Measurements from ENCODE around the gene PTPRJ.
"Not testable (repeated sequence)": the region's sequence is repeated elsewhere in the genome, so short reads cannot be mapped to it uniquely, and the experiment has no call there.

Gene PTPRJ

DNA sequence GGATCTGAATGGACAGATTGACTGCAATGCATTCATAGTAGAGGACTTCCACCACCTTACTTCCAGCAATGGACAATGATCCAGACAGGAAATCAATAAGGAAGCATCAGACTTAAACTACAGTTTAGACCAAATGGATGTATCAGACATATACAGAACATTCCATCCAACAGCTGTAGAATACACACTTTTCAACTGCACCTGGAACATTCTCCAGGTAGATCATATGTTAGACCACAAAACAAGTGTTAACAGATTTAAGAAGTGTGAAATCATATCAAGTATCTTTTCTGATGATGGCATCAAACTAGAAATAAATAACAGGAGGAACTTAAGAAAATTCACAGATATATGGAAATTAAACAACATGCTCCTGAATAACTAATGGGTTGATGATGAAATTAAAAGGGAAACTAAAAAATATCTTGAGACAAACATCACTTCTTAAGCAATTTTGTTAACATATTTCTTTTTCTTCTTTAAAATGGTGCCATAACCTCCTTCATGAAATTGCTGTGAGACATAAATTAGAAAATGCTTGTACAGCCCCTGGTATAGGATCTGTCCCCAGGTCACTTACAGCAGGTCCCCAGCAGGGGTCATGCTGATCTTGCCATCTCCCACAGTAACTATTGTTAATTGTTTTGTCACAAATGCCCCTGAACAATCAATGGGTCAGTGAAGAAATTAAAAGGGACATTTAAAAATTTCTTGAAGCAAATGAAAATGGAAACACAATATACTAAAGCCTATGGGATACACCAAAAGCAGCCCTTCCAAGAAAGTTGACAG is 136.3 kb downstream of the PTPRJ start:
- no peak for DNase-seq (ENCODE audit: low read depth)

- no peak for DNase-seq (ENCODE audit: low read depth)
These were observed 141.9 kb downstream of the PTPRJ start for GRCh38 chr11:48122246-48122645.

DNA sequence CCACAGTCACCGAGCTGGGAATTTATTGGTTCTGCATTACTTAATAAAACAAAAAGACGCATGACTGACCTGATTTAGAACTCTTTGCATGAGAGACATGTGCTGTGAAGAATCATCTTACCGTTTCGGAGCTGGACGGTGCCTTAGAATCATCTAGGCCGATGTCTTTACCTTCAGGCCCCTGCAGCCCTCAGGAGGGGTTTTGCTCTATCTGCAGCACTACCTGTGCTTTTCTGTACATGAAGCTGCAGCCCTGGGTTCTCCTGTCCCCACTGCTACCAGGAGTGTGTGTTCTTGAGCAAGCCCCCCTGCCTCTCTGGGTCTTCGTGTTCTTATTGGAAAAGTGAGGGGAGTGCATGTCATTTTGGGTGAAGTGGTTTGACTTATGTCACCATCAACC is 142.3 kb downstream of the PTPRJ start:
- no peak for DNase-seq (ENCODE audit: low read depth)

GRCh38 chr11:48123254-48123875 is 143.0 kb downstream of the PTPRJ start:
- DNase-seq (ENCODE audit: low read depth), result no peak

DNA sequence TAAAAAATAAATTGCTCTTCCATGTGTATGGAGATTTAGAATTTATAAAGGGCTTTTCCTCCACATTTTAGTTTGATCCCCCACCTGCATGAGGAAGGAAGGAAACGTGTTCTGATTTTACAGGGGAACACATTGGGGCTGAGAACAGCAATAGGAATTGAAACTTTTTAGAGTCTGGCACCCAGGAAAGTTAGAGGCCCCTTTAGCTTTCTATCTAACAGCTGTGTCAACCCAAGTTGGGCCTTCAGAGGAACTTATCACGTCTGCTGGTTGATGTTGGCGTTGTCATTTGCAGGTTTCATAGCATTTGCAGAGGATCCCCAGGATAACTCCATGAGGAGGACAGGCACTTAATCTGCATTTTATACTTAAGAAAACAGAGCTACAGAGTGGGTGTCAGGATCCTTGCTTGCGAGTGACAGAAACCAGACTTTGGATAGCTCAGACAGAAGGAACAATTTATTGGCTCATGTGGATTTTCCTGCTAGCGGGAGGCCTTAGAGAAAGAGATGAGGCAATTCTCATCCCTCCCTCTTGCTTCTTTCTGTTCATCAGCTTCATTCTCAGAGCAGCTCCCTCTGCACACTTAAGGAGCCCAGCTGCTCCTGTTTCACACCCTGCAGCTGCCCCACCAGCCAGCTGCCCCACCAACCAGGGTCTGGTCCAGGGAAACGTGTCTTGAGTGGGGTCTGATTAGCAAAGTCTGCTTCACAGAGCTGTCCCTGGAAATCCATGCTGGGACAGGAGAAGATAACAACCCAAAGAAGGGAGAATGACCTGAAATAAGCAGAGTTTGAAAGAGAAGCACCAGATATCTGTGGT is 143.8 kb downstream of the PTPRJ start:
- DNase-seq (ENCODE audit: low read depth), result no peak

GRCh38 chr11:48124880-48125279 is 144.5 kb downstream of the PTPRJ start:
- no peak for DNase-seq (ENCODE audit: low read depth)

DNA sequence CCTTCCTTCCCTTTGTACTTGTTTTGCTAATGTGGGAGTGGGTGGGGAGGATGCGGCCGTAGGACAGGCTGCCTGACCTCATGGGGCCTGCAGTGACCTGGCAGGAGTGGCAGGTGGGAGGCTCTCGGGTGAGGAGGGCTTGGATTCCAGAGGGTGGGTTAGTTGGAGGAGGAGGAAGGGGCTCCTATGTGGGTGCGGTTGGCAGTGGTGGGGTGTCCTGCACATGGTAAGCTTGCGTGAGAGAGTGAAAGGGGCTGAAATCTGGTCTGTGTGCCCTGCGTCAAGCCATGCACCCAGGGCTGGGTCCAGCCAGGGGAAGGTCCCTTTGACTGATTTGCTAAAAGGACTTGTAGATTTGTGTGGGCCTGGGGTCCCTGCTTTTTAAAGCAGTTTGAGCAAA is 145.5 kb downstream of the PTPRJ start:
- DNase-seq (ENCODE audit: low read depth), result no peak

- no peak for DNase-seq (ENCODE audit: low read depth)
These were observed 147.3 kb downstream of the PTPRJ start for GRCh38 chr11:48127521-48128183.

DNA sequence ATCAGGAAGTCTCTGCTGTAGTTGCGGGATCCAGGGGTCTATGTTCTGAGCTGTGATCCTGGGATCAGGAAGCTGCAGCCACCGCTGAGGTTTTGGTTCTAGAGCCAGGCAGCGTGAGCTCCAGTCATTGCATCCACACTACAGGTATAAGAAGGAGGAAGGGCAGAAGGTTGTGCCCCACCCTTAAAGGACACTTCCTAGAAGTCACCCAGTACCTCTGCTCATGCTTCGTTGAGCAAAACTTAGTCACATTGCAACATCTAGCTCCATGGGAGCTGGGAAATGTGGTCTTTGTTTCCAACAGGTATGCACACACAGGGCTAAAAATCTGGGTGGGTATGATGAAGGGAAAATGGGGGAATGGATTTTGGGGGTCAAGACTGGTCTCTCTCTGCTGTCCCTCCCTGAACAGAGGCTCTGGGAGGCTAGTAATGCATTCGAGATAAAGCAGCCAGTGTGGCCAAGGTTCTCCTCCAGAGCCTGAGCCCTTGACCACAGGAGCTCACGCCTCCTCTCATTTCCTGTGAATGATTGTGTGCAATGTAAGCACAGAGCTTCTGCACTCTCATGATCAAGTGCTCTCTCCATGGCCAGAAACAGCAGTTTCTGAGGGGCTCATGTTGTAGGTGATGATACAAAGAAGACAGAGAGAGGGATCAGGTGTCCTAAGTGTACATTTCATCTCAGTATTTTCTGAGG is 149.5 kb downstream of the PTPRJ start:
- no peak for DNase-seq (ENCODE audit: low read depth)

DNA sequence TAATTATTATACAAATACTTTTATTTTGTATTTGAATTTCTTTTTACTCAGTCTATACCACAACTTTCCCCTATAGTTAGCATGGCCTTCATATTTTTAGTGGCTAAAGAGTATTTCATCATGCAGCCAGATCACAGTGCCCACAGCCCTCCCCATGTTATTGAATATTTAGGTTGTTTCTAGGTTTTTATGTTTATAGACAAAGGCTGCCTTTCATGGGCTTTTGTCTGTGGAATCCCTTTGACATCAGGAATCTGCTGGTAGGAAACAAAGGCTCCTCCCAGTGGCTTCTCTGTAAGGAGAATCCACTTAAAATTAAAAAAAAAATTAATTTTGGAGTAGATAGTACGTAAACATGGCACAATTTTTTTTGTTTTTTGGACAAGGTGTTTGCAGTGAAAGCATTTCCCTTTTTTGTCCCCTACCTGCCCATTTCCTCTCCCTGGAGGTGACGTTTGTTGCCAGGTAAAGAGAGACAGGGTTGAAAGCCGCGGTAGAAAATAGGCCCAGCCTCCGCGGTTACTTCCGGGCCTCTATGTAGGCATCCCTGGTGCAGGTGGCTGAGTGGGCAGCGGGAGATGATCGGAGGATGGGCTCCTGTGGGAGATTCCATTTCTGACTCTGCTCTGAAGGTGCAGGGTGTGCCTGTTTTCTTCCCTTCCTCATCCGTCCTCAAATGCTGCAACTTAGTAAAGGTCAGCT is 154.0 kb downstream of the PTPRJ start:
- no peak for DNase-seq (ENCODE audit: low read depth)

- no peak for DNase-seq (ENCODE audit: low read depth)
These were observed 157.9 kb downstream of the PTPRJ start for GRCh38 chr11:48138222-48138621.

DNA sequence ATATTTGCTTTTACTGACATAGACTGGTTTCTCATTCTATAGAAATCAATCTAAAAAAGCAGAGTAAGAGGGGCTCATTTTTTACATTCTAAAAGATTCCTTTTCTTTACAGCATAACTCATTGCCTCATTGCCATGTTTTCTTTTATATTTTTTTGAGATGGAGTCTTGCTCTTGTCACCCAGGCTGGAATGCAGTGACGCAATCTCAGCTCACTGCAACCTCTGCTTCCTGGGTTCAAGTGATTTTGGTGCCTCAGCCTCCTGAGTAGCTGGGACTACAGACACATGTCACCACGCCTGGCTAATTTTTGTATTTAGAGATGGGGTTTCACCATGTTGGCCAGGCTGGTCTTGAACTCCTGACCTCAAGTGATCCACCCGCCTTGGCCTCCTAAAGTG is 159.5 kb downstream of the PTPRJ start:
- DNase-seq (ENCODE audit: low read depth), result not testable (repeated sequence)

DNA sequence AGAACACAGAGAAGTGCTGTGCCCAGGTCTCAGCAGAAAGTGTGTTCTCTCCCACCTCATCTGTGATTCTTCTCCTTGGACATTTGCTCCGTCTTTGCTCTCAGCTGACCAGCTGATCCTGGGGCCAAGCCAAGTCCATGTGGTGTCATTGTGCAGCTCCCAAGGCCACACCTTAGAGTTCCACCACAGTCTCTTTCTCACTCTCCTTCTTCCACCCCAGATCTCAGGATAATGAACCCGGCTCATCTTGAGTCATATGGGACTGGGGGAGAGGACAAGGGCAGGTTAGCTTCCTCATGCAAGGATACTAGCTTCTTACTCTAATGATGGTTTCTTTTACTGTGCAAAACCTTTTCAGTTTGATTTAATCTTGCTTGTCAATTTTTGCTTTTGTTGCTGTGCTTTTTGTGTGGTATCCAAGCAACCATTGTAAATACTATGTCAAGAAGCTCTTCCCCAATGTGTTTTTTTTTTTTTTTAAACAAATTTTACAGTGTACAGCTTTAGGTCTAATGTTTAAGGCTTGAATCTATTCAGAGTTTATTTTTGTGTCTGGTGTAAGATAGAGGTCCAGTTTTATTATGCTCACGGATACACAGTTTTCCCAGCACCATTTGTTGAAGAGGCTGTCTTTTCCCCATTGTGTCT is 161.2 kb downstream of the PTPRJ start:
- DNase-seq (ENCODE audit: low read depth), result no peak

DNA sequence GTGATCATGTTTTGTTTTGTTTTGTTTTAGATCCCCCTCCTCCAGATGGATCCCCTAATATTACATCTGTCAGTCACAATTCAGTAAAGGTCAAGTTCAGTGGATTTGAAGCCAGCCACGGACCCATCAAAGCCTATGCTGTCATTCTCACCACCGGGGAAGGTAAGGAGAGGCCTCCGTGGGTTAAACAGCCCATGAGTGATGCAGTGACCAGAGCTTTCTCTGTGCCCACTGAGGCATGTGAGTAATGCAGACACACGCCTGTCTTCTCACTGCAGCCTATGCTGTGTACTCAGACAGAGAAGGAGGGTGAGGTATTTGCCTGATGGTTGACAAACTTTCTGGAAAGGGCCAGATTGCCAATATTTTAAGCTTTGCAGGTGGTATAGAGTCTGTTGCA is 162.5 kb downstream of the PTPRJ start:
- DNase-seq (ENCODE audit: low read depth), result no peak

GRCh38 chr11:48148749-48149148 is 168.4 kb downstream of the PTPRJ start:
- no peak for DNase-seq (ENCODE audit: low read depth)

- no peak for DNase-seq (ENCODE audit: low read depth)
These were observed 169.9 kb downstream of the PTPRJ start for GRCh38 chr11:48150213-48150612.

GRCh38 chr11:48154151-48154550 is 173.8 kb downstream of the PTPRJ start:
- no peak for DNase-seq (ENCODE audit: low read depth)

- no peak for DNase-seq (ENCODE audit: low read depth)
These were observed 181.9 kb downstream of the PTPRJ start for GRCh38 chr11:48161951-48162884.

DNA sequence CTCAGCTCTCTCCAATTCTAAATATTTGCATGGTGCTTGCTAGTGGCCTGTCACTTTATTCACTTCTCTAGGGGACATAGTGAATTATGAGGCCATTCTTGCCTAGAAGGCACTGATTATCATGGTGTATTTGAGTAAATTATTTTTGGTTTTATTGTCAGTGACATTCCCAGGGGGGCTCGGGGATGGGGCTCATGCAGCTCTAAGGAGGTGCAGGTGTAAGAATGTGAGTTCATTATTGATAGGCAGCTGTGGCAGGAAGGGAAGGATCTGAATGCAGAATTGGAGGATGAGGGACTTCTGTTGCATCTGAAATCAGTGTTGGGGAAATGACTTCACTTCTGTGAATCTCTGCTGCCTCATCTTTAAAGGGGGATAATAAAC is 182.5 kb downstream of the PTPRJ start:
- no peak for DNase-seq (ENCODE audit: low read depth)
